Loucy (cell line): ENCODE data around the gene SYCP3.

Experiments
- H2AFZ ChIP-seq: fragments of 200-600 bp; sonication (generic); 2 replicates; pipeline ENCODE4 v1.6.0; 2016; ENCODE audit warnings: antibody characterized with exemption, mild to moderate bottlenecking, low read length, moderate library complexity
- H3F3A ChIP-seq: fragments of 200-600 bp; 2 replicates; pipeline ENCODE4 v1.6.0; 2016; ENCODE audit warnings: antibody characterized with exemption, low read depth, mild to moderate bottlenecking
- H3K27me3 ChIP-seq: fragments of 200-600 bp; sonication (generic); 2 replicates; pipeline ENCODE4 v1.6.1; 2014; ENCODE audit warnings: low read length, mild to moderate bottlenecking; ENCODE audit not compliant: insufficient read depth, poor library complexity, severe bottlenecking
- H3K36me3 ChIP-seq: fragments of 200-600 bp; sonication (generic); 2 replicates; pipeline ENCODE4 v1.6.1; 2016; ENCODE audit warnings: low read length; ENCODE audit not compliant: insufficient read depth
- H3K4me1 ChIP-seq: fragments of 200-600 bp; sonication (generic); 2 replicates; pipeline ENCODE4 v1.5.1; 2014; ENCODE audit warnings: low read length, mild to moderate bottlenecking; ENCODE audit not compliant: insufficient read depth, poor library complexity, severe bottlenecking
- H3K4me2 ChIP-seq: fragments of 200-600 bp; sonication (generic); 2 replicates; pipeline ENCODE4 v1.6.0; 2014; ENCODE audit warnings: antibody characterized with exemption, low read length, low read depth, mild to moderate bottlenecking; ENCODE audit not compliant: poor library complexity, severe bottlenecking
- H3K4me3 ChIP-seq: fragments of 200-600 bp; sonication (generic); 2 replicates; pipeline ENCODE4 v1.5.1; 2014; ENCODE audit warnings: low read length, mild to moderate bottlenecking, mixed read lengths; ENCODE audit not compliant: poor library complexity, severe bottlenecking
- H3K79me2 ChIP-seq: fragments of 200-600 bp; sonication (generic); 2 replicates; pipeline ENCODE4 v1.6.1; 2014; ENCODE audit warnings: low read length; ENCODE audit not compliant: insufficient read depth
- H3K9ac ChIP-seq: fragments of 200-600 bp; sonication (generic); 2 replicates; pipeline ENCODE4 v1.6.0; 2014; ENCODE audit warnings: mild to moderate bottlenecking, low read depth, low read length, moderate library complexity; ENCODE audit not compliant: poor library complexity, severe bottlenecking
- H3K9me2 ChIP-seq: fragments of 200-600 bp; sonication (generic); replicated peaks from 2 replicates; pipeline ENCODE4 v1.6.1; 2016; ENCODE audit warnings: low read depth, low read length, mixed read lengths
- H3K9me3 ChIP-seq: fragments of 200-600 bp; sonication (generic); 2 replicates; pipeline ENCODE4 v1.6.1; 2014; ENCODE audit warnings: mild to moderate bottlenecking, antibody characterized with exemption, low read length, low read depth; ENCODE audit not compliant: insufficient read depth
- H4K20me1 ChIP-seq: fragments of 200-600 bp; sonication (generic); 2 replicates; pipeline ENCODE4 v1.6.0; 2014; ENCODE audit warnings: antibody characterized with exemption, low read length, mild to moderate bottlenecking; ENCODE audit not compliant: insufficient read depth, poor library complexity, severe bottlenecking
- EZH2phosphoT487 ChIP-seq: fragments of 200-600 bp; IDR thresholded peaks from 2 replicates; pipeline ENCODE4 v1.6.1; 2018; ENCODE audit warnings: antibody characterized with exemption, mild to moderate bottlenecking, moderate library complexity, borderline replicate concordance
- TF ChIP-seq, protein P1 (sequence below): fragments of 200-600 bp; sonication (generic); conservative IDR thresholded peaks from 2 replicates; pipeline ENCODE4 v1.5.1; 2014; ENCODE audit warnings: mild to moderate bottlenecking, antibody characterized with exemption, low read length

SYCP3 gene

GRCh38 chr12:101722392-101722791 lies 16.9 kb downstream of the SYCP3 start:
- Histone ChIP-seq H3K4me3 (no peak overlapping the region), H3K27me3 (no peaks in the 10 kb centered on the region), H3K9me2 (no peaks in the 10 kb centered on the region), H3K79me2 (no peaks in the 10 kb centered on the region), H3K4me2 (no peak overlapping the region), H2AFZ (no peak overlapping the region), H3K4me1 (no peaks in the 10 kb centered on the region), H3K9me3 (no peaks in the 10 kb centered on the region), H4K20me1 (no peaks in the 10 kb centered on the region), H3F3A (no peaks in the 10 kb centered on the region), H3K9ac (no peak overlapping the region), H3K36me3 (peaks cover 49% of the 10 kb centered on the region)
- TF ChIP-seq, protein P1, sequence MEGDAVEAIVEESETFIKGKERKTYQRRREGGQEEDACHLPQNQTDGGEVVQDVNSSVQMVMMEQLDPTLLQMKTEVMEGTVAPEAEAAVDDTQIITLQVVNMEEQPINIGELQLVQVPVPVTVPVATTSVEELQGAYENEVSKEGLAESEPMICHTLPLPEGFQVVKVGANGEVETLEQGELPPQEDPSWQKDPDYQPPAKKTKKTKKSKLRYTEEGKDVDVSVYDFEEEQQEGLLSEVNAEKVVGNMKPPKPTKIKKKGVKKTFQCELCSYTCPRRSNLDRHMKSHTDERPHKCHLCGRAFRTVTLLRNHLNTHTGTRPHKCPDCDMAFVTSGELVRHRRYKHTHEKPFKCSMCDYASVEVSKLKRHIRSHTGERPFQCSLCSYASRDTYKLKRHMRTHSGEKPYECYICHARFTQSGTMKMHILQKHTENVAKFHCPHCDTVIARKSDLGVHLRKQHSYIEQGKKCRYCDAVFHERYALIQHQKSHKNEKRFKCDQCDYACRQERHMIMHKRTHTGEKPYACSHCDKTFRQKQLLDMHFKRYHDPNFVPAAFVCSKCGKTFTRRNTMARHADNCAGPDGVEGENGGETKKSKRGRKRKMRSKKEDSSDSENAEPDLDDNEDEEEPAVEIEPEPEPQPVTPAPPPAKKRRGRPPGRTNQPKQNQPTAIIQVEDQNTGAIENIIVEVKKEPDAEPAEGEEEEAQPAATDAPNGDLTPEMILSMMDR, result no peak
- TF ChIP-seq EZH2phosphoT487, result no peak

GRCh38 chr12:101720118-101720517 lies 19.1 kb downstream of the SYCP3 start:
- Histone ChIP-seq H3K4me2 (no peak overlapping the region), H3K27me3 (no peaks in the 10 kb centered on the region), H3K79me2 (peaks cover 3% of the 10 kb centered on the region; the same call in 1 of the 2 replicates), H3K9me2 (no peaks in the 10 kb centered on the region), H3K9ac (no peak overlapping the region), H3F3A (no peaks in the 10 kb centered on the region), H3K4me1 (no peaks in the 10 kb centered on the region), H3K36me3 (peaks cover 41% of the 10 kb centered on the region), H3K4me3 (no peak overlapping the region), H3K9me3 (no peaks in the 10 kb centered on the region), H2AFZ (no peak overlapping the region), H4K20me1 (no peaks in the 10 kb centered on the region)
- TF ChIP-seq, protein P1, result no peak
- no peak for TF ChIP-seq EZH2phosphoT487

GRCh38 chr12:101719566-101719965 lies 19.7 kb downstream of the SYCP3 start:
- Histone ChIP-seq H4K20me1 (no peaks in the 10 kb centered on the region), H3F3A (no peaks in the 10 kb centered on the region), H3K4me3 (no peak overlapping the region), H3K4me1 (no peaks in the 10 kb centered on the region), H3K9me2 (no peaks in the 10 kb centered on the region), H3K27me3 (no peaks in the 10 kb centered on the region), H3K36me3 (peaks cover 36% of the 10 kb centered on the region), H3K79me2 (peaks cover 7% of the 10 kb centered on the region; the same call in 1 of the 2 replicates), H3K9ac (no peak overlapping the region), H2AFZ (no peak overlapping the region), H3K9me3 (no peaks in the 10 kb centered on the region), H3K4me2 (no peak overlapping the region)
- TF ChIP-seq EZH2phosphoT487, result no peak
- TF ChIP-seq, protein P1, result no peak
